HG03460 (cell line): Measurements from ENCODE around the gene RCAN2.

Source experiments
- ATAC-seq: cut with Tn5 transposase; IDR thresholded peaks from one replicate; pipeline ENCODE4 v1.9.1; 2021; ENCODE audit not compliant: unreplicated experiment

The RCAN2 gene

GRCh38 chr6:46172176-46172575 is 319.1 kb downstream of the RCAN2 start:
- no peak for ATAC-seq
